Measurements from ENCODE around the gene RPL10A. TPM values are rescaled to one million over a fixed set of nuclear protein-coding genes. Genes with fewer than 3 reads are reported as not detected.

The RPL10A gene
- total RNA-seq, 1 donor from 2014 or later = 1,245 TPM

- DNase-seq (ENCODE audit: extremely low spot score, unreplicated experiment) = no peak
These were observed 7.4 kb downstream of the RPL10A start for GRCh38 chr6:35475573-35475972.

GRCh38 chr6:35476004-35476403, 7.8 kb downstream of the RPL10A start:
- no peak for DNase-seq (ENCODE audit: extremely low spot score, unreplicated experiment)
- H3K4me3 Mint-ChIP-seq (ENCODE audit: unreplicated experiment) = no peak overlapping the region
- peaks cover 13% of the 10 kb centered on the region for H3K36me3 Mint-ChIP-seq (ENCODE audit: unreplicated experiment)
- H3K4me1 Mint-ChIP-seq (ENCODE audit: unreplicated experiment) = peaks cover 20% of the 10 kb centered on the region
- no peak overlapping the region for H3K27ac Mint-ChIP-seq (ENCODE audit: unreplicated experiment)
- H3K27me3 Mint-ChIP-seq (ENCODE audit: unreplicated experiment) = no peaks in the 10 kb centered on the region
- H3K9me3 Mint-ChIP-seq (ENCODE audit: unreplicated experiment) = no peaks in the 10 kb centered on the region
- TF ChIP-seq CTCF (IDR thresholded peaks at IDR 0.05) = no peak

More at GRCh38 chr6:35475573-35475972, 7.4 kb downstream of the RPL10A start:
- TF ChIP-seq CTCF (IDR thresholded peaks at IDR 0.05) = no peak
- peaks cover 15% of the 10 kb centered on the region for H3K36me3 Mint-ChIP-seq (ENCODE audit: unreplicated experiment)
- no peaks in the 10 kb centered on the region for H3K27me3 Mint-ChIP-seq (ENCODE audit: unreplicated experiment)
- H3K4me1 Mint-ChIP-seq (ENCODE audit: unreplicated experiment) = peaks cover 24% of the 10 kb centered on the region
- H3K9me3 Mint-ChIP-seq (ENCODE audit: unreplicated experiment) = no peaks in the 10 kb centered on the region
- no peak overlapping the region for H3K4me3 Mint-ChIP-seq (ENCODE audit: unreplicated experiment)
- no peak overlapping the region for H3K27ac Mint-ChIP-seq (ENCODE audit: unreplicated experiment)

- Mint-ChIP-seq H3K27ac (ENCODE audit: unreplicated experiment) (no peak overlapping the region), H3K4me1 (ENCODE audit: unreplicated experiment) (peaks cover 13% of the 10 kb centered on the region), H3K36me3 (ENCODE audit: unreplicated experiment) (peaks cover 13% of the 10 kb centered on the region), H3K27me3 (ENCODE audit: unreplicated experiment) (no peaks in the 10 kb centered on the region), H3K9me3 (ENCODE audit: unreplicated experiment) (no peaks in the 10 kb centered on the region), H3K4me3 (ENCODE audit: unreplicated experiment) (no peak overlapping the region)
- DNase-seq (ENCODE audit: extremely low spot score, unreplicated experiment) = no peak
- TF ChIP-seq CTCF (IDR thresholded peaks at IDR 0.05) = no peak
These were observed 8.8 kb downstream of the RPL10A start for GRCh38 chr6:35477028-35477427.

- no peaks in the 10 kb centered on the region for H3K27me3 Mint-ChIP-seq (ENCODE audit: unreplicated experiment)
- no peak for TF ChIP-seq CTCF (IDR thresholded peaks at IDR 0.05)
- peaks cover 8% of the 10 kb centered on the region for H3K4me1 Mint-ChIP-seq (ENCODE audit: unreplicated experiment)
- DNase-seq (ENCODE audit: extremely low spot score, unreplicated experiment) = no peak
- no peak overlapping the region for H3K27ac Mint-ChIP-seq (ENCODE audit: unreplicated experiment)
- H3K9me3 Mint-ChIP-seq (ENCODE audit: unreplicated experiment) = no peaks in the 10 kb centered on the region
- no peak overlapping the region for H3K4me3 Mint-ChIP-seq (ENCODE audit: unreplicated experiment)
- H3K36me3 Mint-ChIP-seq (ENCODE audit: unreplicated experiment) = peaks cover 11% of the 10 kb centered on the region
These were observed 9.5 kb downstream of the RPL10A start for GRCh38 chr6:35477551-35478179.

- no peak for DNase-seq (ENCODE audit: extremely low spot score, unreplicated experiment)
- no peak for TF ChIP-seq CTCF (IDR thresholded peaks at IDR 0.05)
- Mint-ChIP-seq H3K27ac (ENCODE audit: unreplicated experiment) (no peak overlapping the region), H3K27me3 (ENCODE audit: unreplicated experiment) (no peaks in the 10 kb centered on the region), H3K4me3 (ENCODE audit: unreplicated experiment) (no peak overlapping the region), H3K36me3 (ENCODE audit: unreplicated experiment) (peaks cover 14% of the 10 kb centered on the region), H3K9me3 (ENCODE audit: unreplicated experiment) (no peaks in the 10 kb centered on the region), H3K4me1 (ENCODE audit: unreplicated experiment) (peaks cover 8% of the 10 kb centered on the region)
These were observed 10.1 kb downstream of the RPL10A start for GRCh38 chr6:35478259-35478658.
